HG03103 (cell line): ENCODE results near the gene PLEKHG2.
"Not testable (repeated sequence)": the region's sequence is repeated elsewhere in the genome, so short reads cannot be mapped to it uniquely, and the experiment has no call there.

Experiments
- ATAC-seq: cut with Tn5 transposase; IDR thresholded peaks from one replicate; pipeline ENCODE4 v1.9.1; 2021; ENCODE audit warnings: low read depth; ENCODE audit not compliant: unreplicated experiment

The PLEKHG2 gene

GRCh38 chr19:39435499-39436349 lies 23.3 kb downstream of the PLEKHG2 start, which contains the start of gene RPS16:
TSS of gene RPS16 (minus strand) at chr19:39435949. CDS start at chr19:39435895, 54 bp downstream.
- peak; percentile 64 for ATAC-seq

DNA sequence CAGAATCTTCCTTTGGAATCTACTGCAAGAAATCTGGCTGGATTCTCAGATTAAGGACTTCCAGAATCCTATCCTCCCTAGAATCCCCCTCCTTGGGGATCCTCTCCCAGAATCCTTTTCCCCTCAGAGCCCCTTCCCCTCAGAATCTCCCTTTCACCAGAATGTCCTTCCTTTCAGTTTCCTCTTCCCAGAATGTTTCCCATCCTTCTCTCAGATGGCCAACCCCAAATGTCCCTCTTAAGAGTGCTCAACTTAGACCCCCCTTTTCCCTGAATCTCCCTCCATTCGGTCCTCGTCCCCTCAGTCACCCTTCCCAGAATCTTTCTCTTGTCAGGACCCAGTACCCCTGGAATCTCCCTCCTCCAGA lies 23.9 kb downstream of the PLEKHG2 start:
- no peak for ATAC-seq

GRCh38 chr19:39438270-39438934 lies 25.9 kb downstream of the PLEKHG2 start:
- no peak for ATAC-seq

DNA sequence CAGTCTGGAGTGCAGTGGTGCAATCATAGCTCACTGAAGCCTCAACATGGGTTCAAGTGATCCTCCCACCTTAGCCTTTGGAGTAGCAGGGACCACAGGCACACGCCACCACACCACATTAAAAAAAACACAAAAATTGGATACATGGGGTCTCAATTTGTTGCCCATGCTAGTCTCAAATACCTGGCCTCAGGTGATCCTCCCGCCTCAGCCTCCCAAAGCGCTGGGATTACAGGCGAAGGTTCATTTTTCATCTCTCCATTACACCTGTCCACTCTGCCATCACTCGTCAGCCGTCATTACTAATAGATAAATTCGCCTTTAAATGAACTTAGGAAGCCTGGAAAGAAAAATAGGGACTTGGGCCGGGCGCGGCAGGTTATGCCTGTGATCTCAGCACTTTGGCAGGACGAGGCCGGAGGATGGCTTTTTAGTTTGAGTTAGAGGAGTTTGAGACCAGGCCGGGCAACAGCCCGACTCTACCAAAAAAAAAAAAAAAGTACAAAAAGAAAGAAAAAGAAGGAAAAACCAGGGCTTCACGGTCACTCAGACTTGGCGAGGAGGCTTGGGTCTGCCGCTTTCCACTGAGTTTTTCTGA lies 32.2 kb downstream of the PLEKHG2 start:
- ATAC-seq, result no peak

GRCh38 chr19:39445196-39446111 lies 33.0 kb downstream of the PLEKHG2 start, which contains the start of gene SUPT5H:
TSS of gene SUPT5H (plus strand) at chr19:39445582. CDS start at chr19:39445891, 309 bp downstream.
- ATAC-seq, result peak; percentile 84

DNA sequence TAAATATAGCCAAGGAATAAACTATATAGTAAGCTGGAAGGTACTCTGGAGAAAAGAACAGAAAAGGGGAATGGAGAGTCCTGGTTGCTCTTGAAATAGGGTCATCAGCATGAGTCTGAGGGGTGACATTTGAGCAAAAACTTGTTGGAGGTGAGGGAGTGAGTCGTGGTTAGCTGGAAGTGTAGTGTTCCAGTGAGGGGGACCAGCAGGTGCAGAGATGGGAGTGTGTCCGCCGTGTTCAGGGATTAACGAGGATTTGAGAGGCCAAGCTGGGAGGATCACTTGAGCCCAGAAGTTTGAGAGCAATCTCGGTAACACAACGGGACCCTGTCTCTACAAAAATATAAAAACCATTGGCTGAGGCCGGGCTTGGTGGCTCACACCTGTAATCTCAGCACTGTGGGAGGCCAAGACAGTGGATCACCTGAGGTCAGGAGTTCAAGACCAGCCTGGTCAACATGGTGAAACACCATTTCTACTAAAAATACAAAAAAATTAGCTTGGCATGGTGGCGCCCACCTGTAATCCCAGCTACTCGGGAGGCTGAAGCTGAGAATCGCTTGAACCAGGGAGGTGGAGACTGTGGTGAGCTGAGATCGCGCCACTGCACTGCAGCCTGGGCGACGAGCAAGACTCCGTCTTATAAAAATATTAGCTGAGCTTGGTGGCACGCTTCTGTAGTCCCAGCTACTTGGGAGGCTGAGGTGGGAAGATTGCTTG lies 34.1 kb downstream of the PLEKHG2 start:
- ATAC-seq, result no peak

DNA sequence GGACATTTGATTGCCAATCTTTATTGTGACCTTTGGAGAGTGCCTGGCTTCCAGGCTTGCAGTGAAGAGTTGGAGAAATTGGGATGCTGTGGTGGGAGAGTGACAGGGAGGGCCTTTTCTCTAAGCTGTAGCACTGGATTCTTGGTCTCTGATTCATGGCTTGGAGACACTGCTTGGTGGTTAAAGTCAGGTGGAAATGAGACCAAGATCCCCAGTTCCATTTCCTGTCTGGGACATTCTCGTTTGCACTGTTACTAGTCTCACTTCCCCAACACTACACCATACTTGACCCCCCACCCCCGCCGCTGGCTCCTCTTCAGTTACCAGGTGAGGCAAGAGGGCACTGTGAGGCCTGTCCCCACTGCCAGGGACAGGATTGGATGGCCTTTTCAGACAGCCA lies 35.8 kb downstream of the PLEKHG2 start:
- ATAC-seq, result no peak

DNA sequence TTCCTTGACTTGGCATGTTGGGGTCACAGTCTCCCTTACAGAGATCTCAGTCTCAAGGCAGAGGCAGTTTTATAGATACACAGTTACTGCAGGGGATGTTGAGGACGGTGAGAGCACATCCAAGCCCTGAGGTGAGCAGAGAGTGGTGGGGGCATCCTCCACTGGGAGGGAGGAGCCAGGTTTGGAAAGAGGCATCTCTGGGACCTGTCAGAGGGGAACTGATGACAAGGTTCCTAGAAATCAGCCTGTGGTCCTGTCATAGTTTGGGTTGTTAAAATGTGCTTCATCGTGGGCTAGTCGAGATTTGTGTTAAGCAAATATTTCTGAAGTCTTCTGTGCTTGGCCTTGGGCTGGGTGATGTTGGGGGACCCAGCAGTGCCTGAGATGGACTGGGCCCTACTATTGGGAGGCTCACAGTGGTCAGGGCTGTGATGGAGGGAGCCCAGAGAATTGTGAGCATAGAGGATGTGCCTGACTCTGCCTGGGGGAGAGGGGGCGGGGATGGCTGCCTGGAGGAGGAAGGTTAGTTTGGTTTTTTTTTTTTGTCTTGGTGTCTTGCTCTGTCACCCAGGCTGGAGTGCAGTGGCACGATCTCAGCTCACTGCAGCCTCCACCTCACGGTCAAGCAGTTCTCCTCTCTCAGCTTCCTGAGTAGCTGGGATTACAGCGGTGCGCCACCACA lies 36.8 kb downstream of the PLEKHG2 start:
- no peak for ATAC-seq

DNA sequence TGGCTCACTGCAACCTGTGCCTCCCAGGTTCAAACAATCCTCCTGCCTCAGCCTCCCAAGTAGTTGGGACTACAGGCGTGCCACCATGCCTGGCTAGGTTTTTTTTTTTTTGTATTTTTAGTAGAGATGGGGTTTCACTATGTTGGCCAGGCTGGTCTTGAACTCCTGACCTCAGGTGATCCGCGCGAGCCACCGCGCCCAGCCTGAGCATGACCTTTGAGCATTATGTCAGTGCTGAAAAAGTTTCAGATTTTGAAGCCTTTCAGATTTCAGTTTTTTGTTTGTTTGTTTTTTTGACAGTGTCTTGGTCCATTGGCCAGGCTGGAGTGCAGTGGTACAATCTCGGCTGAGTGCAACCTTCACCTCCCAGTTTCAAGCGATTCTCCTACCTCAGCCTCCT lies 38.8 kb downstream of the PLEKHG2 start:
- ATAC-seq, result not testable (repeated sequence)

GRCh38 chr19:39463403-39463802 lies 50.9 kb downstream of the PLEKHG2 start:
- no peak for ATAC-seq

DNA sequence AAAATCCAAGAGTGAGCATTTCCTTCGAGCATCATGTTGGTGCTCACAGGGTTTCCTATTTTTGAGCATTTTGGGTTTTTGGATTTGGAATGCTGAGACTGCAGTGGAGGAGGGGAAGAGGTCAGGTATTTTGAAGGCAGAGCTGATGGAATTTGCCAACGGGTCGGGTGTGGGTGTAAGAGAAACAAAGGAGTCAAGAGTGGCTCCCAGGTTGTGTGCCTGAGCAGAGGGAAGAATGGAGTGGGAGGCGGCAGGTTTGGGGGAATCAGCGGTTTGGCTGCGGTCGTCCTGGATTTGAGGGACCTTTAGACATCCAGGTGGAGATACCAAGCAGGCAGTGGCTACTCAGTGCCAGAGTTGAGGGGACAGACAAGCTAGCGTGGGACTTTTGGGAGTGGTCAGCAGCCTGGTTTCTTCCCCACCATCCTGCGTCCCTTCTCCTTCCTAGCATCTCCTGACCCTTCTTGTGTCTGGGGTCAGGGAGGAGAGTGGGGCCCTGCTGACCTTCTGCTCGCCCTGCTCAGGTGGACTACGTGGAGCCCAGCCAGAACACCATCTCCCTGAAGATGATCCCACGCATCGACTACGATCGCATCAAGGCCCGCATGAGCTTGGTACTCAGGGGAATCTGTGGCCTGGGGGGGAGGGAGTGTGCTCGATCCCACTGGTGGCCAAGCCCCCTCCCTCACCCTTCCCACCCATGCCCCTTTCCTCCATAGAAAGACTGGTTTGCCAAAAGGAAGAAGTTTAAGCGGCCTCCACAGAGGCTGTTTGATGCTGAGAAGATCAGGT lies 53.7 kb downstream of the PLEKHG2 start:
- no peak for ATAC-seq

- no peak for ATAC-seq
Measured at GRCh38 chr19:39467941-39468340, 55.5 kb downstream of the PLEKHG2 start.

GRCh38 chr19:39469036-39469435 lies 56.6 kb downstream of the PLEKHG2 start:
- no peak for ATAC-seq

DNA sequence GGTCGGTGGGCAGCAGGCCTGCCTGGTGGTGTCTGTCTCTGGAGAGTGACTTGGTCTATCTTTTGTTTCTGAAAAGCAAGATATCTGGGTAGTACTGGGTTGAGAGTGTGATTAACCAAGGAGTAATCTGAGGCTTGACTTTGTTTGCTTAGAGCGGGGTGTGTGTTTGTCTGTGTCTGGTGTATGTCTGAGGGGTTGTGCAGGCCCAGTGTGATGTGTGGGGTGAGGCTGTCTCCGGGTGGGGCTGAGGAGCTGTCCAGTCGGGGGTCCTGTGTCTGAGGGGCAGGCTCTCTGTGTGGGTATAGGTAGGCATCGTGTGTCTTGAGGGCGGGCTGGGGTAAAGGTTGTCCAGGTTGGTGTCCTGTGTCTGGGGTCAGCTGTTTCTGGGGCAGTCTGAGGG lies 57.1 kb downstream of the PLEKHG2 start:
- ATAC-seq, result no peak

GRCh38 chr19:39470724-39471339 lies 58.4 kb downstream of the PLEKHG2 start:
- no peak for ATAC-seq

DNA sequence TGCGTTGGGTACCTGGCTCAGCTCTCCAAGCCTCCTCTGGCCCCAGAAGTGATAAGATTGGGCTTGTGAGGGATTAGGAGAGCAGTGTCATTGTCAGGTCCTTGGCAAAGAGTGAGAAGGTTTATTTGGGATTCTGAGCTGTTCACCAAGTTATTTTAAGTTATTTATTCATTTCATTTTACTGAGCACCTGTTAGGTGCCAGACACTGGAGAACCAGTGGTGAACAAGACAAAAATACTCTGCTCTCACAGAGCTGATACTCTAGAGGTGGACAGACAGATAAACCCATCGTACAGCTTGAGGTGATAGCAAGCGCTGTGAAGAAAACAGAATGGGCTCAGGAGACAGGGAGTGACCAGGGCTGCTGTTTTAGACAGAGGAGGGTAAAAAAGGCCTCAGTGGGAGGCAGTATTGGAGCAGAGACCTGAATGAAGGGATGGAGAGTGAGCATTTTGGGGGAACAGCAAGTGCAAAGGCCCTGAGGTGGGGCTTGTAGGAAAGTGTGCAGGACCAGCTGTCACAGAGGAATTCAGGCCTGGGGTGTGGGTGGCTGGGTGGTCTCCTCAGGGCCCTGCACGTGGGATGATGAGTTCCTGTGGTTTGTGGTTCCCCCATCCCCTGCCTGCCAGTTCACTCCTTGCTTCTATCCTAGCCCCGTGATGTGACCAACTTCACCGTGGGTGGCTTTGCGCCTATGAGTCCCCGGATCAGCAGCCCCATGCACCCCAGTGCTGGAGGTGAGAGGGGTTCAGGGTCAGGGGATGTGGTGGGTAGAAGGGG lies 59.5 kb downstream of the PLEKHG2 start:
- no peak for ATAC-seq

DNA sequence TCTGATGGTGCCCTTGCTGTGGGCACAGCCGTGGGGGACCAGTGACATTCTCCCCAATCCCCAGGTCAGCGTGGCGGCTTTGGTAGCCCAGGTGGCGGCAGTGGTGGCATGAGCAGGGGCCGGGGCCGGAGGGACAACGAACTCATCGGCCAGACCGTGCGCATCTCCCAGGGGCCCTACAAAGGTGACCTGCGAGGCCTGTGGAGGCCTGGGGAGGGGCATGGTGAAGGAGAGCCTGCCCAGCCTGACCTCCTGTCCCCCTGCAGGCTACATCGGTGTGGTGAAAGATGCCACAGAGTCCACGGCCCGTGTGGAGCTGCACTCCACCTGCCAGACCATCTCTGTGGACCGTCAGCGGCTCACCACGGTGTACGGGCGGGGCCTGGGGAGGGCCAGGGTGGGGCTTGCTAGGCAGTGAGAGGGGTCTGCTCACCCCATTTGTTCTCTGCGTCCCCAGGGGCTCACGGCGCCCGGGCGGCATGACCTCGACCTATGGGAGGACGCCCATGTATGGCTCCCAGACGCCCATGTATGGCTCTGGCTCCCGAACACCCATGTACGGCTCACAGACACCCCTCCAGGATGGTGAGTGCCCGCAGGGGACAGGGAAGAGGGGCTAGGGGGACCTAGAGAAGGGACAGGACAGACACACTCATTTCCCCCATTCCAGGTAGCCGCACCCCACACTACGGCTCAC lies 60.4 kb downstream of the PLEKHG2 start:
- ATAC-seq, result no peak
